WTC11 (cell line): ENCODE results near the gene WRAP73.

Source experiments
- AFF4 ChIP-seq: sonication (generic); formaldehyde crosslinking; IDR thresholded peaks from 2 replicates; pipeline ENCODE4 v1.8.1; 2023; ENCODE audit warnings: mild to moderate bottlenecking, missing genetic modification reagents, borderline replicate concordance
- E2F5 ChIP-seq: sonication (generic); formaldehyde crosslinking; IDR thresholded peaks from 2 replicates; pipeline ENCODE4 v1.8.1; 2022; ENCODE audit warnings: mild to moderate bottlenecking, moderate library complexity, missing genetic modification reagents
- TF ChIP-seq, protein P1 (sequence below): fragments of 200-600 bp; IDR thresholded peaks from 2 replicates; pipeline ENCODE4 v1.8.0; 2022; ENCODE audit warnings: antibody characterized with exemption
- TF ChIP-seq, protein P2 (sequence below): sonication (generic); formaldehyde crosslinking; IDR thresholded peaks from 2 replicates; pipeline ENCODE4 v1.8.0; 2022; ENCODE audit warnings: mild to moderate bottlenecking, missing genetic modification reagents
- TF ChIP-seq, protein P3 (sequence below): sonication (generic); formaldehyde crosslinking; IDR thresholded peaks from 2 replicates; pipeline ENCODE4 v1.8.0; 2022; ENCODE audit warnings: mild to moderate bottlenecking, missing genetic modification reagents

GRCh38 chr1:3662080-3662671, 12.3 kb upstream of the WRAP73 start:
- TF ChIP-seq, protein P1, sequence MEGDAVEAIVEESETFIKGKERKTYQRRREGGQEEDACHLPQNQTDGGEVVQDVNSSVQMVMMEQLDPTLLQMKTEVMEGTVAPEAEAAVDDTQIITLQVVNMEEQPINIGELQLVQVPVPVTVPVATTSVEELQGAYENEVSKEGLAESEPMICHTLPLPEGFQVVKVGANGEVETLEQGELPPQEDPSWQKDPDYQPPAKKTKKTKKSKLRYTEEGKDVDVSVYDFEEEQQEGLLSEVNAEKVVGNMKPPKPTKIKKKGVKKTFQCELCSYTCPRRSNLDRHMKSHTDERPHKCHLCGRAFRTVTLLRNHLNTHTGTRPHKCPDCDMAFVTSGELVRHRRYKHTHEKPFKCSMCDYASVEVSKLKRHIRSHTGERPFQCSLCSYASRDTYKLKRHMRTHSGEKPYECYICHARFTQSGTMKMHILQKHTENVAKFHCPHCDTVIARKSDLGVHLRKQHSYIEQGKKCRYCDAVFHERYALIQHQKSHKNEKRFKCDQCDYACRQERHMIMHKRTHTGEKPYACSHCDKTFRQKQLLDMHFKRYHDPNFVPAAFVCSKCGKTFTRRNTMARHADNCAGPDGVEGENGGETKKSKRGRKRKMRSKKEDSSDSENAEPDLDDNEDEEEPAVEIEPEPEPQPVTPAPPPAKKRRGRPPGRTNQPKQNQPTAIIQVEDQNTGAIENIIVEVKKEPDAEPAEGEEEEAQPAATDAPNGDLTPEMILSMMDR = no peak
- TF ChIP-seq E2F5 (CRISPR knock-in tag) = no peak
- no peak for TF ChIP-seq AFF4 (CRISPR knock-in tag)
- TF ChIP-seq, protein P2, sequence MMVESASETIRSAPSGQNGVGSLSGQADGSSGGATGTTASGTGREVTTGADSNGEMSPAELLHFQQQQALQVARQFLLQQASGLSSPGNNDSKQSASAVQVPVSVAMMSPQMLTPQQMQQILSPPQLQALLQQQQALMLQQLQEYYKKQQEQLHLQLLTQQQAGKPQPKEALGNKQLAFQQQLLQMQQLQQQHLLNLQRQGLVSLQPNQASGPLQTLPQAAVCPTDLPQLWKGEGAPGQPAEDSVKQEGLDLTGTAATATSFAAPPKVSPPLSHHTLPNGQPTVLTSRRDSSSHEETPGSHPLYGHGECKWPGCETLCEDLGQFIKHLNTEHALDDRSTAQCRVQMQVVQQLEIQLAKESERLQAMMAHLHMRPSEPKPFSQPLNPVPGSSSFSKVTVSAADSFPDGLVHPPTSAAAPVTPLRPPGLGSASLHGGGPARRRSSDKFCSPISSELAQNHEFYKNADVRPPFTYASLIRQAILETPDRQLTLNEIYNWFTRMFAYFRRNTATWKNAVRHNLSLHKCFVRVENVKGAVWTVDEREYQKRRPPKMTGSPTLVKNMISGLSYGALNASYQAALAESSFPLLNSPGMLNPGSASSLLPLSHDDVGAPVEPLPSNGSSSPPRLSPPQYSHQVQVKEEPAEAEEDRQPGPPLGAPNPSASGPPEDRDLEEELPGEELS (CRISPR knock-in tag) = no peak
- TF ChIP-seq, protein P3, sequence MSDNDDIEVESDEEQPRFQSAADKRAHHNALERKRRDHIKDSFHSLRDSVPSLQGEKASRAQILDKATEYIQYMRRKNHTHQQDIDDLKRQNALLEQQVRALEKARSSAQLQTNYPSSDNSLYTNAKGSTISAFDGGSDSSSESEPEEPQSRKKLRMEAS = no peak
